Erythroblast (primary cell): Measurements from ENCODE around the gene PTMA.

Experiments used
- GATA1 ChIP-seq: IDR thresholded peaks from 2 replicates; pipeline ENCODE4 v1.6.1; 2011; ENCODE audit warnings: low read depth, mild to moderate bottlenecking, control low read depth, low read length, moderate library complexity
- POLR2A ChIP-seq: IDR thresholded peaks from 2 replicates; pipeline ENCODE4 v1.6.1; 2011; ENCODE audit warnings: mild to moderate bottlenecking, low read length

GRCh38 chr2:231693956-231694355 is 14.4 kb upstream of the PTMA start:
- TF ChIP-seq POLR2A (no peak), GATA1 (no peak)
